Mammary epithelial cell (primary cell): ENCODE results near the gene ANGPTL8.

ENCODE experiments used
- EZH2 ChIP-seq: IDR thresholded peaks from 2 replicates; pipeline ENCODE4 v1.6.1; 2012; ENCODE audit warnings: low read length, inconsistent platforms, borderline replicate concordance
- TF ChIP-seq, protein P1 (sequence below), 2 donors: IDR thresholded peaks in 1 of 2; conservative IDR thresholded peaks in 1 of 2; 2 replicates each; pipeline ENCODE4 v1.5.1; 2011 to 2012; ENCODE audit warnings: inconsistent platforms in 2 of 2, low read length in 2 of 2, mild to moderate bottlenecking in 2 of 2, control low read depth in 1 of 2, low read depth in 1 of 2; ENCODE audit not compliant: insufficient read depth in 1 of 2; ENCODE audit errors: extremely low read depth in 1 of 2

- TF ChIP-seq, protein P1, sequence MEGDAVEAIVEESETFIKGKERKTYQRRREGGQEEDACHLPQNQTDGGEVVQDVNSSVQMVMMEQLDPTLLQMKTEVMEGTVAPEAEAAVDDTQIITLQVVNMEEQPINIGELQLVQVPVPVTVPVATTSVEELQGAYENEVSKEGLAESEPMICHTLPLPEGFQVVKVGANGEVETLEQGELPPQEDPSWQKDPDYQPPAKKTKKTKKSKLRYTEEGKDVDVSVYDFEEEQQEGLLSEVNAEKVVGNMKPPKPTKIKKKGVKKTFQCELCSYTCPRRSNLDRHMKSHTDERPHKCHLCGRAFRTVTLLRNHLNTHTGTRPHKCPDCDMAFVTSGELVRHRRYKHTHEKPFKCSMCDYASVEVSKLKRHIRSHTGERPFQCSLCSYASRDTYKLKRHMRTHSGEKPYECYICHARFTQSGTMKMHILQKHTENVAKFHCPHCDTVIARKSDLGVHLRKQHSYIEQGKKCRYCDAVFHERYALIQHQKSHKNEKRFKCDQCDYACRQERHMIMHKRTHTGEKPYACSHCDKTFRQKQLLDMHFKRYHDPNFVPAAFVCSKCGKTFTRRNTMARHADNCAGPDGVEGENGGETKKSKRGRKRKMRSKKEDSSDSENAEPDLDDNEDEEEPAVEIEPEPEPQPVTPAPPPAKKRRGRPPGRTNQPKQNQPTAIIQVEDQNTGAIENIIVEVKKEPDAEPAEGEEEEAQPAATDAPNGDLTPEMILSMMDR (conservative IDR thresholded peaks at IDR 0.05 in 1 of 2, IDR thresholded peaks at IDR 0.05 in 1 of 2; ENCODE audit: extremely low read depth in 1 of 2, insufficient read depth in 1 of 2, low read depth in 1 of 2, low read length in 2 of 2) = no peak
- no peak for TF ChIP-seq EZH2
Observed at GRCh38 chr19:11251650-11252314, 12.4 kb downstream of the ANGPTL8 start.
